Lung (tissue), 12 donors: Measurements from ENCODE around the gene CA5A. TPM values are rescaled to one million over a fixed set of nuclear protein-coding genes. Genes with fewer than 3 reads are reported as not detected.

ENCODE experiments used
- ATAC-seq: fragments of 200-7000 bp; cut with Tn5 transposase; one replicate; pipeline ENCODE4 v1.9.1; 2020; ENCODE audit warnings: moderate number of reproducible peaks; ENCODE audit not compliant: insufficient read depth, low FRiP score
- DNase-seq, 3 donors: peaks; one replicate each; pipeline ENCODE4 v3.0.0-alpha.2; 2013 to 2017
- H3K27ac ChIP-seq, 2 donors: one replicate each; pipeline ENCODE4 v1.5.1; 2013; ENCODE audit warnings: mild to moderate bottlenecking in 2 of 2, moderate library complexity in 2 of 2, control low read depth in 1 of 2, inconsistent platforms in 1 of 2, low read depth in 1 of 2, low read length in 1 of 2
- H3K27me3 ChIP-seq, 3 donors: one replicate each; pipeline ENCODE4 v1.5.1; 2013; ENCODE audit warnings: low read length in 2 of 3; ENCODE audit not compliant: control insufficient read depth in 3 of 3, insufficient read depth in 3 of 3
- H3K36me3 ChIP-seq, 4 donors: one replicate each; pipeline ENCODE4 v1.5.1; 2013; ENCODE audit warnings: low read length in 4 of 4, mild to moderate bottlenecking in 1 of 4, moderate library complexity in 1 of 4; ENCODE audit not compliant: control insufficient read depth in 4 of 4, insufficient read depth in 4 of 4
- H3K4me1 ChIP-seq, 5 donors: one replicate each; pipeline ENCODE4 v1.5.1; 2013; ENCODE audit warnings: low read length in 5 of 5, mild to moderate bottlenecking in 2 of 5, moderate library complexity in 1 of 5; ENCODE audit not compliant: control insufficient read depth in 5 of 5, insufficient read depth in 5 of 5
- H3K4me3 ChIP-seq: one replicate; pipeline ENCODE4 v1.5.1; 2013; ENCODE audit warnings: mild to moderate bottlenecking, control low read depth, moderate library complexity
- H3K9ac ChIP-seq, 2 donors: one replicate each; pipeline ENCODE4 v1.5.1; 2013; ENCODE audit warnings: low read length in 2 of 2, control low read depth in 1 of 2; ENCODE audit not compliant: insufficient read depth in 1 of 2
- H3K9me3 ChIP-seq, 4 donors: one replicate each; pipeline ENCODE4 v1.5.1; 2013; ENCODE audit warnings: low read length in 3 of 4, mild to moderate bottlenecking in 1 of 4, moderate library complexity in 1 of 4; ENCODE audit not compliant: control insufficient read depth in 4 of 4, insufficient read depth in 3 of 4
- CTCF ChIP-seq: IDR thresholded peaks from 2 replicates; pipeline ENCODE4 v1.5.1; 2012; ENCODE audit warnings: mild to moderate bottlenecking; ENCODE audit errors: control extremely low read depth, extremely low read depth
- WGBS, 2 donors: extraction: QIAGEN DNeasy Blood & Tissue Kit; methylation state at CpG; one replicate each; pipeline ENCODE4 v1.1.7; 2013; 5-methylcytosine and 5-hydroxymethylcytosine counted together
- polyA plus RNA-seq, 2 donors: library from polyadenylated mRNA; stranded (reverse); fragments of 200-250 nt; gene quantifications; one replicate each; pipeline ENCODE4 v1.2.1, GENCODE V29; 2013
- total RNA-seq, 2 donors: library from RNA; depleted of rRNA in 1 of 2; stranded (reverse); fragments of >200 nt in 1 of 2; gene quantifications; one replicate each; pipeline ENCODE4 v1.2.1, GENCODE V29; 2014 to 2021
- donor health status: control.
- donor health status: control.
- donor health status: Bipolar disorder and iron deficiency.
- donor health status: healthy.
- donor health status: DM: yes; HTN: yes; CAD: no.

Gene CA5A
- total and polyA plus RNA-seq, 4 donors, result 0.03 to 0.63 (median 0.14) TPM; not detected in 1

GRCh38 chr16:87960296-87960695, 24.0 kb upstream of the CA5A start:
- peaks cover 15 to 50% (median 24%) of the 10 kb centered on the region in 5 donors for H3K4me1 ChIP-seq
- ATAC-seq, result no peak
- H3K9me3 ChIP-seq, result no peaks in the 10 kb centered on the region
- no peak for TF ChIP-seq CTCF
- H3K27me3 ChIP-seq, result no peaks in the 10 kb centered on the region
- no peak overlapping the region for H3K4me3 ChIP-seq
- no peak for DNase-seq
- H3K27ac ChIP-seq, result no peak overlapping the region
- H3K36me3 ChIP-seq, result peaks cover 0 to 6% (median 3%) of the 10 kb centered on the region in 4 donors
- 85 to 89% methylated on average over 5 of the region's 5 CpGs for WGBS, 2 donors
- no peak overlapping the region for H3K9ac ChIP-seq

GRCh38 chr16:87959391-87959990, 23.2 kb upstream of the CA5A start:
- H3K9ac ChIP-seq, result no peak overlapping the region
- no peaks in the 10 kb centered on the region for H3K9me3 ChIP-seq
- 51 to 69% methylated on average over 21 to 23 of the region's 23 CpGs for WGBS, 2 donors
- H3K4me3 ChIP-seq, result no peak overlapping the region
- H3K36me3 ChIP-seq, result peaks cover 0 to 10% (median 3%) of the 10 kb centered on the region in 4 donors
- ATAC-seq (no peak), DNase-seq (no peak)
- no peak overlapping the region for H3K27ac ChIP-seq
- peaks cover 15 to 54% (median 27%) of the 10 kb centered on the region in 5 donors for H3K4me1 ChIP-seq
- no peak for TF ChIP-seq CTCF
- no peaks in the 10 kb centered on the region for H3K27me3 ChIP-seq

GRCh38 chr16:87958632-87959031, 22.3 kb upstream of the CA5A start:
- H3K9me3 ChIP-seq, result no peaks in the 10 kb centered on the region
- no peak overlapping the region for H3K9ac ChIP-seq
- H3K4me3 ChIP-seq, result no peak overlapping the region
- no peaks in the 10 kb centered on the region for H3K27me3 ChIP-seq
- peaks cover 9 to 55% (median 24%) of the 10 kb centered on the region in 5 donors for H3K4me1 ChIP-seq
- no peak for ATAC-seq
- no peak overlapping the region for H3K27ac ChIP-seq
- H3K36me3 ChIP-seq, result peaks cover 0 to 10% (median 4%) of the 10 kb centered on the region in 4 donors
- no peak for TF ChIP-seq CTCF
- no peak for DNase-seq
- WGBS, 2 donors, result 93 to 95% methylated on average over 9 of the region's 9 CpGs
